DMS 273 treated with DMSO at 0.1 percent for 48 hours (cell line): ENCODE measurements around the gene CTNNBL1.

ENCODE experiments used
- DNase-seq: peaks from one replicate; lab custom pipeline; 2025; lab: John Stamatoyannopoulos, UW

Gene CTNNBL1

GRCh38 chr20:37901654-37902503 is 208.0 kb downstream of the CTNNBL1 start:
- peak; percentile 31 for DNase-seq

- DNase-seq: no peak
Measured at GRCh38 chr20:37902504-37903313, 208.9 kb downstream of the CTNNBL1 start, which contains the start of gene VSTM2L. VSTM2L (plus strand) TSS chr20:37903127; CDS start chr20:37903351, 224 bp downstream.

GRCh38 chr20:37903317-37904007 is 209.6 kb downstream of the CTNNBL1 start:
- no peak for DNase-seq

GRCh38 chr20:37904008-37904642 is 210.3 kb downstream of the CTNNBL1 start:
- DNase-seq: no peak

GRCh38 chr20:37904845-37905373 is 211.1 kb downstream of the CTNNBL1 start:
- DNase-seq: no peak

GRCh38 chr20:37905671-37906613 is 212.1 kb downstream of the CTNNBL1 start:
- no peak for DNase-seq

GRCh38 chr20:37907330-37907676 is 213.5 kb downstream of the CTNNBL1 start:
- DNase-seq: no peak

GRCh38 chr20:37907677-37908401 is 214.0 kb downstream of the CTNNBL1 start:
- DNase-seq: peak; percentile 30

- no peak for DNase-seq
Measured at GRCh38 chr20:37911261-37911660, 217.4 kb downstream of the CTNNBL1 start.

GRCh38 chr20:37911838-37912281 is 218.0 kb downstream of the CTNNBL1 start:
- DNase-seq: peak; percentile 49

GRCh38 chr20:37912874-37913273 is 219.0 kb downstream of the CTNNBL1 start:
- no peak for DNase-seq

GRCh38 chr20:37913567-37914366 is 219.9 kb downstream of the CTNNBL1 start:
- DNase-seq: no peak

- DNase-seq: no peak
Measured at GRCh38 chr20:37914367-37914671, 220.5 kb downstream of the CTNNBL1 start.

- no peak for DNase-seq
Measured at GRCh38 chr20:37914672-37915433, 221.0 kb downstream of the CTNNBL1 start.

- no peak for DNase-seq
Measured at GRCh38 chr20:37915434-37915787, 221.6 kb downstream of the CTNNBL1 start.

GRCh38 chr20:37915800-37916570 is 222.2 kb downstream of the CTNNBL1 start:
- peak; percentile 34 for DNase-seq

- no peak for DNase-seq
Measured at GRCh38 chr20:37917461-37917860, 223.6 kb downstream of the CTNNBL1 start.

GRCh38 chr20:37918035-37918434 is 224.2 kb downstream of the CTNNBL1 start:
- no peak for DNase-seq
